Natural killer cell treated with Interleukin-12 subunit alpha and Interleukin-12 subunit beta and Interleukin-15 and Interleukin-18, amount 100 ng/mL, for 72 hours (primary cell): ENCODE data around the gene DBI. TPM values are rescaled to one million over a fixed set of nuclear protein-coding genes. Genes with fewer than 3 reads are reported as not detected.
A peak's percentile ranks its signal among the peaks of the same experiment; 100 is the strongest.
"Not testable (repeated sequence)": the region's sequence is repeated elsewhere in the genome, so short reads cannot be mapped to it uniquely, and the experiment has no call there.

ENCODE experiments used
- ATAC-seq, 2 donors: fragments of 150-1000 bp; cut with Tn5 transposase in 1 of 2; sonication (Bioruptor Pico), chemical (Tn5 transposase) in 1 of 2; 2 replicates each; pipeline ENCODE4 v1.10.0; 2021
- DNase-seq: peaks from one replicate; pipeline ENCODE4 v3.0.0; 2022; ENCODE audit warnings: low spot score
- H3K27ac Mint-ChIP-seq, 2 donors: 1 replicate in 1 of 2; 2 replicates in 1 of 2; pipeline ENCODE4 v1.8.0; 2022; ENCODE audit warnings: mixed read lengths in 2 of 2, mild to moderate bottlenecking in 1 of 2, moderate library complexity in 1 of 2
- H3K27me3 Mint-ChIP-seq, 2 donors: 1 replicate in 1 of 2; 2 replicates in 1 of 2; pipeline ENCODE4 v1.8.0; 2022; ENCODE audit warnings: mixed read lengths in 2 of 2
- H3K36me3 Mint-ChIP-seq: one replicate; pipeline ENCODE4 v1.8.0; 2022; ENCODE audit warnings: mixed read lengths
- H3K4me1 Mint-ChIP-seq, 2 donors: 1 replicate in 1 of 2; 2 replicates in 1 of 2; pipeline ENCODE4 v1.8.0; 2022; ENCODE audit warnings: low read depth in 2 of 2, mixed read lengths in 2 of 2, mild to moderate bottlenecking in 1 of 2
- H3K4me3 Mint-ChIP-seq: one replicate; pipeline ENCODE4 v1.8.0; 2022; ENCODE audit warnings: mixed read lengths
- H3K9me3 Mint-ChIP-seq: 2 replicates; pipeline ENCODE4 v1.8.0; 2022; ENCODE audit warnings: mixed read lengths
- total RNA-seq, 2 donors: library from RNA; stranded (reverse); gene quantifications; one replicate each; pipeline ENCODE4 v1.2.3, GENCODE V29; 2022

Gene DBI
- total RNA-seq, 2 donors from 2014 or later, result 161 to 187 TPM

- Mint-ChIP-seq H3K4me3 (no peak overlapping the region), H3K9me3 (no peaks in the 10 kb centered on the region), H3K36me3 (no peaks in the 10 kb centered on the region), H3K4me1 (peaks cover 0 to 3% of the 10 kb centered on the region in 2 donors), H3K27me3 (peaks cover 7 to 15% of the 10 kb centered on the region in 2 donors), H3K27ac (no peak overlapping the region)
- ATAC-seq (no peak), DNase-seq (no peak)
Measured at GRCh38 chr2:119393971-119394748, 27.4 kb downstream of the DBI start.

DNA sequence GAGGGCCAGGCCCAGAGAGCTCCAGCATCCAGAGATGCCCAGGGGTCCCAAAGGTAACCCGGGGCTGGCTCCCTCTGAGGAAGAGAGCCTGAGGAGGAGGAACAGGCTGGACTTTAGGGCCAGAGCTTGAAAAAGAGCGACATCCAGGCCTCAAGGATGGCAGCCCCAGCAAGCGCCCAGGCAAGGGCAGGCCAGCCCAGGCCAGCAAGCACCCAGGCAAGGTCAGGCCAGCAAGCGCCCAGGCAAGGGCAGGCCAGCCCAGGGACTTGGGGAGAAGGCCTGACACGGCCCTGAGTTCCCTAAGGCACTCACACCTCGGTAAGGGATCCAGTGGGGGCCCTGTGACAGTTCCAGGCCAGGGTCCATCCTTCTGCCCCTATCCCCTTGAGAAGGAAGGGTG, 30.4 kb downstream of the DBI start:
- peaks cover 0 to 3% of the 10 kb centered on the region in 2 donors for H3K4me1 Mint-ChIP-seq
- H3K27me3 Mint-ChIP-seq, result peaks cover 7 to 9% of the 10 kb centered on the region in 2 donors
- DNase-seq (no peak), ATAC-seq (peak in 1 of 2 donors; percentile 36)
- no peaks in the 10 kb centered on the region for H3K9me3 Mint-ChIP-seq
- no peak overlapping the region for H3K4me3 Mint-ChIP-seq
- no peak overlapping the region for H3K27ac Mint-ChIP-seq
- no peaks in the 10 kb centered on the region for H3K36me3 Mint-ChIP-seq

DNA sequence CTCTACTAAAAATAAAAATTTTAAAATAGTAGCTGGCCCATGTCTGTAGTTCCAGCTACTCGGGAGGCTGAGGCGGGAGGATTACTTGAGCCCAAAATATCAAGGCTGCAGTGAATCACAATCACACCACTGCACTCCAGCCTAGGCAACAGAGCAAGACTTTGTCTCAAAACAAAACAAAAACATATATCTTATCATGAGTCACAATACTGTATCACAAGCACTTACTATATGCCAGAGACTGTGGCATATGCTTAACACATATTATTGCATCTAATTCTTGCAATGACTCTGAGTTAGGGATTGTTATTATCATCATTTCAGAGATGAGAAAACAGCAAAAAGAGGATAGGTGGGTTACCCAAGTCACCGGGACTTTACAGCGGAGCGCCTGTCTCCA, 35.3 kb downstream of the DBI start:
- DNase-seq (no peak), ATAC-seq (no peak)
- peaks cover 7% of the 10 kb centered on the region in 2 donors for H3K27me3 Mint-ChIP-seq
- H3K4me1 Mint-ChIP-seq, result peaks cover 0 to 3% of the 10 kb centered on the region in 2 donors
- H3K27ac Mint-ChIP-seq, result no peak overlapping the region
- no peaks in the 10 kb centered on the region for H3K9me3 Mint-ChIP-seq
- no peak overlapping the region for H3K4me3 Mint-ChIP-seq
- no peaks in the 10 kb centered on the region for H3K36me3 Mint-ChIP-seq

DNA sequence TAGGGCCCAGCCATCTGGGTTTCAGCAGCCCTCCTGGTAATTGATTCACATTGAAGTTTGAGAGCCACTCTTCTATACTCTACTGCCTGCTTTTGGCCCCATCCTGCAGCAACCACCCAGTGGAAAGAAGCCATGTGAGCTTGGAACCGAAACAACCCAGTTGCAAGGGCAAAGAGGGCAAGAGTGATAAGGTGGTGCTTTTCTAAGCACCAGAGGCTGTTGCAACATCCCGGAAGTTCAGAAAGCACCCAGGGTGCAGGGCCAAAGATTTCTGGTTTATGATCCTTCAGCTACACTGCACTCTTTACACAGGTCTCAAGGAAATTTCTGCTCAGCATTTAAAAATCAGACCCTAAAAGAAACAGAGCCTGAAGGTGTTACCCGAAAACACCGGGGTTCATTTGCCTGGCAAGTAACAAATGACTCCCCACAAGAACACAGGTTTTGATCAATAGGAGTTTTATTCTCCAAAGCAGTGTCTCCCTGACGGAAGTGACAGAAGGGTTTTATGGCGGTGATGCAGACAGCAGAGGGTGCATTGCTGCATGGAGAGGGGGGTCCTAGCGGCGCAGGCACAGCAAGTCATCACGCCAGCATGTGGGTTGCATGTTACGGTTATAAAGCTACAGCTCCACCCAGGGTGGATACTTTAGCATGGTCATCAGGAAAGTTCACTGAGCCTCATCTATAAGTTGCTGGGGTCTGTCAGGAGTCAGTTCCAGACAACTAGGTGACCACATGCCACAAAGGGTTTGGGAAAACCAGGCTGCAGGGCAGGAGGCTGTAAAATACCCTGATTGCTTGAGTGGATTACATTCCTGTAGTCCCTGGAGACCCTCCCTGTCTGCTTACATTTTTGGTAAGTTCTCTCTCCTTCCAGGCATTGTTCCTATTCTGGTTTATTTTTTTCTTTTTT, 36.1 kb downstream of the DBI start:
- H3K36me3 Mint-ChIP-seq, result no peaks in the 10 kb centered on the region
- no peak overlapping the region for H3K4me3 Mint-ChIP-seq
- peaks cover 0 to 3% of the 10 kb centered on the region in 2 donors for H3K4me1 Mint-ChIP-seq
- H3K27me3 Mint-ChIP-seq, result peaks cover 7% of the 10 kb centered on the region in 2 donors
- no peaks in the 10 kb centered on the region for H3K9me3 Mint-ChIP-seq
- no peak for ATAC-seq
- DNase-seq, result no peak
- H3K27ac Mint-ChIP-seq, result no peak overlapping the region

DNA sequence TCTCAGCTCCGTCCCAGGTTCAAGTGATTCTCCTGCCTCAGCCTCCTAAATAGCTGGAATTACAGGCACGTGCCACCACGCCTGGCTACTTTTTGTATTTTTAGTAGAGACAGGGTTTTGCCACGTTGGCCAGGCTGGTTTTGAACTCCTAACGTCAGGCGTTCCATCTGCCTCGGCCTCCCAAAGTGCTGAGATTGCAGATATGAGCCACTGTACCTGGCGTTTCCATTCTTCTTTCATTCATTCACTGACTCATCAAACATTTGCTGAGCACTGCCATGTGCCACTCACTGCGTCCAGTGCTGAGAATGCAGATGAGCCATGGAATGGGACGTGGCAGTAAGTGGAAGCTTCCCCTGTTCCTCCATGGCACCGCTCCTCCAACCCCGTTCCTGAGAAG, 36.8 kb downstream of the DBI start:
- not testable (repeated sequence) for H3K4me3 Mint-ChIP-seq, H3K36me3 Mint-ChIP-seq

DNA sequence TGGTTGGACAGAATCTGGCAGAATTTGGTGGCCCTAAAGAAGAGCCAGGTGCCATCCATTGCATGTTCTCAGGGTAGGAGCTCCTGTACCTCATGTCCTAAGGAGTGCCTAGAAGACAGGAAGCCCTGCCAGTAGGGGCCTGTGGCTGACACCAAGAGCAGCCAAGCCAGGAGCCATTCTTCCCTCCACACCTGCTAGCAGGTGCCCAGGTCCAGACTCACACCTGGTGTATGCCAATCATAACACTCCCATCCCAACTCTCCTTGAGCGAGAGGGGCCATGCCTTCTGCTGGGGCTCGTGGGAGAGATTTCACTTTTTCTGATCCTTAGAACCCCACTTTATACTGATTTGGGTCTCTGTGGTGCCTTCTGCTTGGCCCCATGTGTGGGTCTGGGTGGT, 38.4 kb downstream of the DBI start:
- H3K27ac Mint-ChIP-seq, result no peak overlapping the region
- H3K36me3 Mint-ChIP-seq, result no peaks in the 10 kb centered on the region
- H3K27me3 Mint-ChIP-seq, result peaks cover 6 to 8% of the 10 kb centered on the region in 2 donors
- no peak overlapping the region for H3K4me3 Mint-ChIP-seq
- ATAC-seq (no peak), DNase-seq (no peak)
- H3K4me1 Mint-ChIP-seq, result no peaks in the 10 kb centered on the region
- H3K9me3 Mint-ChIP-seq, result no peaks in the 10 kb centered on the region

More for the DNA sequence above, 36.8 kb downstream of the DBI start:
- not testable (repeated sequence) for H3K4me1 Mint-ChIP-seq, ATAC-seq, DNase-seq, H3K27me3 Mint-ChIP-seq, H3K9me3 Mint-ChIP-seq
- H3K27ac Mint-ChIP-seq, result peak overlapping the region in 1 of 2 donors; percentile 51

DNA sequence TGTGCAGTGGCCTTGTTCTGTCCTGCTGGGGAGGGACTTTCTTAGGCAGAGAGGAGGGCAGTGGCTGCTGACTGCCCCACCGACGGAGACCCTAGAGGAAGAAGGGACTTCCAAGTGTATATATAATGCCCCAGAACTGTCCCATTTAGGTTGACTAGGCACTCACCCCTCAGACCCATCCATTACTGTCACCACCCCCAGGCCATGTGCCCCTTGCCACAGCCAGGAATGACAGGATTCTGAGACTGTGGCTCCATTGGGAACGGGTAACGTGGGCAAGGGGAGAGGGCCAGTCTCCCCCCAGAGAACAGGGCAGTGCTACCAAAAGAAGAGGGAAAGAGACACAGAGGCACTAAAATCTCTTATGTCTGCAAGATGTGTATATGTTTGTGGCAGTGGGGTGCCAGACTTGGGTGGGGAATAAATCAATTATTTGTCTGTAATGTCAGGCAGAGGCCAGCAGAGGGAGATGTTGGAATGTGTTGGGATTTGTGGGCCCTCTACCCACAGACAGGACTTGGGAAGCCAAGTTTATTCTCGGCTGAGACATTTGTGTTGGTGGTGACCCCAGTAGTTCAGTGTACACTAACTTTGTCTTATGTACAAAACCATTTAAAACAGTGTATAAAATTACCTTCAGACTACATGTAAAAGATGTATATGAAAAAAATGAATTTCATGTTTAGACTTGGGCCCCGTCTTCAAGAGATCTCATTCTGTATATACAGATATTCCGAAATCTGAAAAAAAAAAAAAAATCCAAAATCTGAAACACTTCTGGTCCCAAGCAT, 40.8 kb downstream of the DBI start:
- Mint-ChIP-seq H3K27ac (no peak overlapping the region), H3K4me1 (no peaks in the 10 kb centered on the region), H3K36me3 (no peaks in the 10 kb centered on the region), H3K9me3 (no peaks in the 10 kb centered on the region), H3K27me3 (peaks cover 13 to 19% of the 10 kb centered on the region in 2 donors), H3K4me3 (no peak overlapping the region)
- DNase-seq (no peak), ATAC-seq (no peak)

DNA sequence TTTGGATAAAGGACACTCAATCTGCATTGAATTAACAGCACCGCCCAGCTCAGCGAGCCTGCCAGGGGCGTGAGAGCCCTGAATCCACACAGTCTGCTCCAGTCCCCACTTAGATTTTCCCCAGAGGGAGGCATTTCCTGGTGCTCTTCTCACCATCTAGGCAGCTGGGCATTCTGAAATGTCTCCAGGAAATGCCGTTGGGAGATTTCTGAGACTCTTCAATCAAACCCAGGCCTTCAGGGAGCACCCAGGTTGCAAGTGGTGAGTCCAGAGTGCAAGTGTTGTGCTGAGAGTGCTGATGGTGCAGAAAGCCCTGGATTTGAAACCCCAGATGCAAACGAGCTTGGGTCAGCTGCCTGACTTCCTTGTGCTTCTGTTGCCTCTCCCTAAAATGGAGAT, 41.4 kb downstream of the DBI start:
- H3K27me3 Mint-ChIP-seq, result peaks cover 13 to 19% of the 10 kb centered on the region in 2 donors
- H3K4me1 Mint-ChIP-seq, result no peaks in the 10 kb centered on the region
- ATAC-seq (no peak), DNase-seq (no peak)
- no peaks in the 10 kb centered on the region for H3K9me3 Mint-ChIP-seq
- no peaks in the 10 kb centered on the region for H3K36me3 Mint-ChIP-seq
- H3K4me3 Mint-ChIP-seq, result no peak overlapping the region
- H3K27ac Mint-ChIP-seq, result no peak overlapping the region

DNA sequence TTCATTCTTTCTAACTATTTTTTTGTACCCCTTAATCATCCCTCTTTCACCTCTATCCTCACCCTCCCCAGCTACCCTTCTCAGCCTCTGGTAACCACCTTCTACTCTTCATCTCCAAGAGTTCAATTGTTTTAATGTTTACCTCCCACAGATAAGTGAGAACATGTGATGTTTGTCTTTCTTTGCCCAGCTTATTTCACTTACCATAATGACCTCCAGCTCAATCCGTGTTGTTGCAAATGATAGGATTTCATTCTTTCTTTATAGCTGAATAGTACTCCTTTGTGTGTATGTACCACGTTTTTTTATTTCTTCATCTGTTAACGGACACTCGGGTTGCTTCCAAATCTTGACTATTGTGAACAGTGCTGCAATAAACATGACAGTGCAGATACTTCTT, 42.7 kb downstream of the DBI start:
- Mint-ChIP-seq H3K4me1 (no peaks in the 10 kb centered on the region), H3K27ac (no peak overlapping the region), H3K27me3 (peaks cover 13 to 19% of the 10 kb centered on the region in 2 donors), H3K36me3 (no peaks in the 10 kb centered on the region), H3K9me3 (no peaks in the 10 kb centered on the region), H3K4me3 (no peak overlapping the region)
- no peak for ATAC-seq
- DNase-seq, result no peak

- Mint-ChIP-seq H3K4me1 (no peaks in the 10 kb centered on the region), H3K27me3 (peaks cover 13 to 30% of the 10 kb centered on the region in 2 donors), H3K4me3 (no peak overlapping the region), H3K9me3 (no peaks in the 10 kb centered on the region), H3K27ac (no peak overlapping the region), H3K36me3 (no peaks in the 10 kb centered on the region)
- DNase-seq, result no peak
- no peak for ATAC-seq
Measured at GRCh38 chr2:119414894-119415293, 48.1 kb downstream of the DBI start.

DNA sequence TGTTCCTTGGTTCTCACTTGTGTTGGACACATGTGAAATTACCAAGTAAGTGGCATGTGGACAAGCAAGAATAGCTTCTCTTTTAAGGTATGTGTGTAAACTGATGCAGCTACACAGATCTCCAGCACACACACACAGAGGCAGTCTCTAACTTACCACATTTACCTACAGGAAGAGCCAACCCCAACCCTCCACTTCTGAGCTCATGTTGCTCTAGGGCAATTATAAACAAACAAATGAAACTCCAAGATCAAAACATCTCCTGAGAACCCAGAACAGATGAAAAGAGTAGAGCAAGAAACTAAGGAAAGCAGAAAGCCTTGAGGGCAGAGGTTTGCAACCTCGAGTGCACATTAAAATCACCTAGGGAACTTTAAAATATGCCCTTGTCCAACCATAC, 48.9 kb downstream of the DBI start:
- Mint-ChIP-seq H3K4me1 (no peaks in the 10 kb centered on the region), H3K27ac (no peak overlapping the region)
- DNase-seq, result no peak

DNA sequence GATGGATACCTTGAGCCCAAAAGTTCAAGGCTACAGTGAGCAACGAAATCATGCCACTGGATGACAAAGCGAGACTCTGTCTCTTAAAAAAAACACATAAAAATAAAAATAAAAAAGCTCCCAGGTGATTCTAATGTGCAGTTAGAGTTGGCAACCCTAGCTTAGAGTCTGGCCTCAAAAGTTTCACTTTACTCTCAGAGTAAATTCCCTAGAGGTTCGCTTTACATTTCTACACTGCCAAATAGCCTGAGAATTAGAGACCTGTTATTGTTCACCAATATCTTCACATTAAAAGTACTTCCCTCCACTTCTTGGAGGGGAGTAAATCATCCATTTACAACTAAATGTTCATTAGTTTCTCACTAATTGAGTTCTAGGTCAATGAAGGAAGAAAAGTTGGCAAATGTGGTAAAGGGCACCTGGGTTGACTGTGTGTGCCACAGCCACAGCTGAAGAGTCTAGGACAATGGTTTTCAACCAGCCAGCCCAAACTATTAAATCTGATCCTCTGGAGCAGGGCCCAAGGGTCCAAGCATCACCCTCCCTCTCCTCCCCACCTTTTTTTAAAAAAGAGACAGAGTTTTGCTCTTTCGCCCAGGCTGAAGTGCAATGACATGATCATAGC, 49.6 kb downstream of the DBI start:
- Mint-ChIP-seq H3K4me1 (no peaks in the 10 kb centered on the region), H3K27me3 (peaks cover 6 to 31% of the 10 kb centered on the region in 2 donors), H3K27ac (no peak overlapping the region), H3K9me3 (no peaks in the 10 kb centered on the region), H3K4me3 (no peak overlapping the region), H3K36me3 (no peaks in the 10 kb centered on the region)
- ATAC-seq (no peak), DNase-seq (no peak)

More for the DNA sequence above, 48.9 kb downstream of the DBI start:
- Mint-ChIP-seq H3K9me3 (no peaks in the 10 kb centered on the region), H3K36me3 (no peaks in the 10 kb centered on the region), H3K27me3 (peaks cover 8 to 33% of the 10 kb centered on the region in 2 donors), H3K4me3 (no peak overlapping the region)
- ATAC-seq, result no peak

DNA sequence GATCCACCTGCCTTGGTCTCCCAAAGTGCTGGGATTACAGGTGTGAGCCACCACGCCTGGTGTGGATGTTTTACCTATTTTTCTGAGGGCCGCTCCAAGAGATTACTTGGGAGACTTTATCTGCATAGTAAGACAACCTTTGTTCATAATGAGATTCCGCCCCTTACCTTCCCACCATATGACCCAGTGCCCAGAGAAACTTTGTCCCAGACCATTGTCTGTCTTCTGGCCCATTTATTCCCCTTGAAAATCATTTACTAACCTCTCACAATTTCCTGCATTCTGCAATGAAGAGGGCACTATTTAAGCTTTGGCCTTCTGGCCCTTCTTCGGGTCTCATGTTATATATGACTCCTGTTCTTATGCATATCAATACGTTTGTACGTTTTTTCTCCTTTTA, 51.1 kb downstream of the DBI start:
- H3K4me1 Mint-ChIP-seq, result no peaks in the 10 kb centered on the region
- DNase-seq (no peak), ATAC-seq (no peak)
- no peaks in the 10 kb centered on the region for H3K9me3 Mint-ChIP-seq
- H3K4me3 Mint-ChIP-seq, result no peak overlapping the region
- peaks cover 15 to 36% of the 10 kb centered on the region in 2 donors for H3K27me3 Mint-ChIP-seq
- no peaks in the 10 kb centered on the region for H3K36me3 Mint-ChIP-seq
- no peak overlapping the region for H3K27ac Mint-ChIP-seq
